ENCODE measurements around the gene SF1.

SF1 gene

GRCh38 chr11:64801158-64801464 lies 22.8 kb upstream of the SF1 start:
- no peak for DNase-seq

GRCh38 chr11:64800303-64801157 lies 22.2 kb upstream of the SF1 start:
- DNase-seq, result no peak

- no peak for DNase-seq
Observed at GRCh38 chr11:64799623-64800302, 21.4 kb upstream of the SF1 start.

- no peak for DNase-seq
Observed at GRCh38 chr11:64799256-64799622, 20.9 kb upstream of the SF1 start.

- DNase-seq, result no peak
Observed at GRCh38 chr11:64796757-64797541, 18.6 kb upstream of the SF1 start.

GRCh38 chr11:64796047-64796756 lies 17.9 kb upstream of the SF1 start:
- no peak for DNase-seq

GRCh38 chr11:64794526-64794925 lies 16.2 kb upstream of the SF1 start:
- DNase-seq, result no peak

GRCh38 chr11:64793271-64794160 lies 15.2 kb upstream of the SF1 start:
- no peak for DNase-seq

GRCh38 chr11:64792482-64792881 lies 14.1 kb upstream of the SF1 start:
- DNase-seq, result no peak

GRCh38 chr11:64791781-64792291 lies 13.5 kb upstream of the SF1 start:
- no peak for DNase-seq

GRCh38 chr11:64790205-64791095 lies 12.1 kb upstream of the SF1 start:
- no peak for DNase-seq

- no peak for DNase-seq
Observed at GRCh38 chr11:64789331-64790204, 11.2 kb upstream of the SF1 start.

- DNase-seq, result no peak
Observed at GRCh38 chr11:64788321-64789215, 10.2 kb upstream of the SF1 start.

GRCh38 chr11:64787526-64788320 lies 9.4 kb upstream of the SF1 start:
- no peak for DNase-seq

- DNase-seq, result no peak
Observed at GRCh38 chr11:64786308-64786707, 8.0 kb upstream of the SF1 start.

GRCh38 chr11:64784813-64785581 lies 6.7 kb upstream of the SF1 start:
- DNase-seq, result no peak

- no peak for DNase-seq
Observed at GRCh38 chr11:64778223-64778472, 194 bp downstream of the SF1 start.
